NCI-H187 (cell line): ENCODE data around the gene AGR2.
"Not testable (repeated sequence)": the region's sequence is repeated elsewhere in the genome, so short reads cannot be mapped to it uniquely, and the experiment has no call there.

Experiments used
- DNase-seq, 2 experiments: peaks; one replicate each; lab custom pipeline; 2025; lab: John Stamatoyannopoulos, UW

Gene AGR2

DNA sequence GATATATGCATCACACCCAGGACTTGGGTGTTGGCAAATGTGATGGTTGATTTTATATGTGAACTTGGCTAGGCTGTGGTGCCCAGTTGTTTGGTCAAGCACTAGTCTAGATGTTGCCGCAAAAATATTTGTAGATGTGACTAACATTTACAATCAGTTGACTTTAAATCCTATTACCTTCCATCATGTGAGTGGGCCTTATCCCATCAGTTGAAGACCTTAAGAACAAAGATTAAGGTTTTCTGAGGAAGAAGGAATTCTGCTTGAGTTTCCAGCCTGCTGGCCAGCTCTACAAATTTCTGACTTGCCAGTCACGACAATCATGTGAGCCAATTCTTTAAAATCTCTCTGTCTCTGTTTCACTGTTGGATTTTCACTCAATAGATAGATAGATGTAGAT is 30.9 kb downstream of the AGR2 start:
- no peak for DNase-seq

DNA sequence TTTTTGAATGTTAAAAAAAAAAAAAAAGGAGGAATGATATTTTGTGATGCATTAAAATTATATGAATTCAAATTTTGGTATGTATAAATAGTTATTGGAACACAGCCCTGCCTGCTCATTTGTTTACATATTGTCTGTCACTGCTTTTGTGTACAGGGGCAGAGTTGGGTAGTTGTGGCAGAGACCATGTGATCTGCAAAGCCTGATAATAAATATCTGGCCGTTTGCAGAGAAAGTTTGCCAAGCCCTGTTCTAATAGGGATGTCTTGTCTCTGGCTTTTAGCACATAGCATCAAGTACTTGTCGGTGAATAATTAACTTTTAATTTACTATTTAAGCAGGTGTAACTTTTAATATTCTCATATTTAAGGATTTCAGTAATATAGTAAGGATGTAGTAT is 31.5 kb downstream of the AGR2 start:
- DNase-seq: no peak

DNA sequence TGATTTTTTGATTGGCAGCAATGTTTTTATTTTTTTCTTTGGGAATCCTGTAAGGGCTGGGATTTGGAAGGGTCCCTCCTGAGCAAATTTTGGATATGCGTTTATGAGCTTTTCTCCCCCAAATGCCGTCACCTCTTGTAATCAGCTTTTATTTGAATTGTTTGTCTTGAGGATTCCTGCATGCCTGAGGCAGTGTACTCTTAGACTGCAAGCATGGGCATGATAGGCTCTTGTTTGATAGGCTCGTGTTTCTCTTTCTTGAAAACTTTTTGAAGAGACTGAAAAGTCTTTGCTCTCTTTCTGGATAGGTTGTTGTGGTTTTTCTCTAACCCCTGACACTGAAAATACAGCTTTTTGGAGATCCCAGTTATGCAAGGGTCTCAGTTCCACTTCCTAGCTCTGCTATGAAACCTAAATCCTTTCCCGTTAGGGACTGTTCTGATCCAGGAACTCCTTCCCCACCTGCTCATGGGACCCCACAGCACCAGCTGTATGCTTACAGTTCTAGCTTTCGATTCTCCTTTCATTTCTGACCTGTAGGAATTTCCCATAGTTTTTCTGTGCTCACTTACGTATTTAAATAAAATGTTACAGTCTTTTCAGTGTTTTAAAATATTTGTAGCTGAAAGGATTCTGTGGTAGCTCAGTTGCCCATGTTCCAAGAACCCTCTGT is 34.0 kb downstream of the AGR2 start:
- no peak for DNase-seq

DNA sequence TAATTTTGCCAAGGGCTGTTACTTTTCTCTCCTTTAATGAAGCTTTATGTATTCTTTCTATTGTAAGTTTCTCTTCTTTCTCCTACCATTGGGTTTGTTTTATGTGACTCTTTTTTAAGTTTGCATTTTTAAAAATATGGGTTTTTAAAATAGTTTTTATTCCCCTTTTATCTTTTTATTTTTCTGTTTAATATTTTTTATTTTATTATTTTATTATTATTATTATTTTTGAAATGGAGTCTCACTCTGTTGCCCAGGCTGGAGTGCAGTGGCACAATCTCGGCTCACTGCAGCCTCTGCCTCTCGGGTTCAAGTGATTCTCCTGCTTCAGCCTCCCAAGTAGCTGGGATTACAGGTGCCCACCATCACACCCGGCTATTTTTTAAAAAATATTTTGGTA is 34.8 kb downstream of the AGR2 start:
- DNase-seq: not testable (repeated sequence)

DNA sequence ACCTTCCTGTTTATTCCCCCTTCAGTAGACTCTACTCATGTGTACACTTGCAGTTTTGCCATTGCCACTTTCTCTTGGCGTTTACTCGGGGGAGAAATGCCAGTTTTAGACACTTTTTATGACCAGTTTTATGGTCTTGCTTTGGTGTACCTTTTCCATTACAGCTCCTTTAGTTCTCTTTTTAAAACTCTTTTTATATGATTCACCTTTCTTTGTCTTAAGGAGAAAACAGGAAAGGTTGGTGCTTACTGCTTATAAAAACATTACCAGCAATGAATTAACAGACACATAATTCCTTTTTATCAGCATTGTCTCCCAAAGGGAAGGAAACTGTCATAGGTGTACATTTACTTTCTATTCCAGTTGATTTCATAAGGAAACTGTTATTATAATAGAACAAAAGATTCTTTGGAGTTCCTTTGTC is 39.4 kb downstream of the AGR2 start:
- DNase-seq: no peak

DNA sequence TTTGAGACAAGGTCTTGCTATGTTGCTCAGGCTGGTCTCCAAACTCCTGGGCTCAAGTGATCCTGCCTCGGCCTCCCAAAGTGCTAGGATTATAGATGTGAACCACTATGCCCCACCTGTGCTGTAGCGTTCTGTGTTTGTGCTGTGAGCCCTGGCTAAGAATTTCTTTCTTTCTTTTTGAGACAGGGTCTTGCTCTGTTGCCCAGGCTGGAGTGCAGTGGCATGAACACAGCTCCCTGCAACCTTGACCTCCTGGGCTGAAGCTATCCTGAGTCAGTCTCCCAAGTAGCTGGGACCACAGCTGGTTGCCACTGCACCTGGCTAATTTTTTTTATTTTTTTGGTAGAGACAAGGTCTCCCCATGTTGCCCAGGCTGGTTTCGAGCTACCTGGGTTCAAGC is 39.9 kb downstream of the AGR2 start:
- no peak for DNase-seq

DNA sequence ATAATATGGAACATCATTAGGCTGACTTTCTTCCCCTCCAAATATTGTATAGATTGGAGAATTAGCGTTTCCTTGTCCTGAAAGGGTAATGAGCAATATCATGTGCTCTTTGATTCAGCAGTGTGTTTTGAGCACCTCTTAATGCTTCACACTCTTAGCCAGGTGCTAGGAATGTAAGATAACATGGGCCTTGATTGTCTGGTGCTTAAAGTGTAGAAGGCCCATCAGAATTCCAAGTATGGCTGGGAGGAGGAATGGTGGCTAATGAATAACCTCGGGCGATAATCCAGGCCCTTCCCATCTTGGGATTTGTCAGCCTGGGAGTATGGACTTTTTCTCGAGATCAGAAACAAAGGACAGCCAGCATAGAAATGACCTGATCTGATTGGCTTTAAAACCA is 42.6 kb downstream of the AGR2 start:
- DNase-seq: no peak

DNA sequence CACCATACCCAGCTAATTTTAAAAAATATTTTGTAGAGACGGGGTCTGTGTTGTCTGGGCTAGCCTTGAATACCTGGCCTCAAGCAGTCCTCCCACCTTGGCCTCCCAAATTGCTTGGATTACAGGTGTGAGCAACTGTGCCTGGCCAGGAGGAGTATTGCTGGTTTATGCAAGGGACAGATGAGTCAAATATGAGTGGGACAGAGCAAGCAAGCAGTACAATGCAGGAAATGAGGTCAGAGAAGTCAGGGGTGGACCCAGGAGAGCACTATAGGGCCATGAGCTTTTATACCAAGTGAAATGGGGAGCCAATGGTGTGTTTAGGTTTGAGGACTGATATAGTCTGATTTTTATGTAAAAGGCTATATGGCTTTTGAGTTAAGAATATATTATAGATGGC is 45.0 kb downstream of the AGR2 start:
- DNase-seq: no peak

DNA sequence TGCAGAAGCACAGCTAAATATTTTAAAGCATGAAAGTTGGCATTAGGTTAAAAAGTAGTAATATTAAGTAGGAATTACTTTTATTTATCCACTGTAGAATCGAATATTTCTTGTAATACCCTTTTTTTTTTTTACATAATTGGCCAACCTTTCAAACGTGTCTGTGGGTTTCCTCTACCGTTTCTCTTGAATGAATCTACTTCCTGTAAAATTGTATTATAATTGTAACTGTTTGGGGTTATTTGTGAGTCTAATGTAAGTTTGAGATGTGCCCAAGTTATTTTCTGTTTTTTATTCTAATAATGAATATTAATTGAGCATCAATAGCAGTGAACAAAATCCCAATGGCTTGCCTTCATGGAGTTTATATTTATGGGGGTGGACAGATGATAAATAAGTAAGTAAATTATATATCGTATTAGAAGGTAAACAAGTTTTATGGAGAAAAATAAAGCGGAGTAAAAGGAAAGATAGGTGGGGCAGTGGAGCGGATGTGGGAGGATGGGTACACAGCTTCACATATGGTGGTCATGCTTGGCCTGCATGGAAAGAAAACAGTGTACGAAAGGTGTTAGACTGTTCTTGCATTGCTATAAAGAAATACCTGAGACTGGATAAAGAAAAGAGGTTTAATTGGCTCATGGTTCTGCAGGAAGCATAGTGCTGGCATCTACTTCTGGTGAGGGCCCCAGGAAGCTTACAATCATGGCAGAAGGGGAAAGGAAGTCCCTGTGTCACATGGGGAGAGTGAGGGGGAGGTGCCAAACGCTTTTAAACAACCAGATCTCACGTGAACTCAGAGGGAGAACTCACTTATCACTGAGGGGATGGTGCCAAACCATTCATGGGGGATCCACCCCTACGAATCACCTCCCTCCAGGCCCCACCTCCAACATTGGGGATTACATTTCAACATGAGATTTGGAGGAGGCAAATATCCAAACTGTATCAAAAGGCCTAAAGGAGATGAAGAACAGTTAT is 45.9 kb downstream of the AGR2 start:
- no peak for DNase-seq

DNA sequence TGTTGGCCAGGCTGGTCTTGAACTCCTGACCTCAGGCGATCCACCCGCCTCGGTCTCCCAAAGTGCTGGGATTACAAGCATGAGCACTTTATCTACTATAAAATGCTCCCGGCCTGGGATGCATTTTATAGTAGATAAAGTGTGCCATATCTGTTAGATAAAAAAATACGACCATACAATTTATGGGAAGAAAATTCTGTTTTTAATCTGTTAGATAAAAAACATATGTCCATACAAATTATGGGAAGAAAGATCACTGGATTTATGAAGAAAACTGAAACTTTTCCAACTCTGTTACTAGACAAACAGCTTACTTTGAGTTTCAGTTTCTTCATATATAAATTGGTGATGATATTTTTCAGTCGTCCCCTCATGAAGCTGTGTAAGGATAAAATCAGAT is 46.8 kb downstream of the AGR2 start:
- no peak for DNase-seq

DNA sequence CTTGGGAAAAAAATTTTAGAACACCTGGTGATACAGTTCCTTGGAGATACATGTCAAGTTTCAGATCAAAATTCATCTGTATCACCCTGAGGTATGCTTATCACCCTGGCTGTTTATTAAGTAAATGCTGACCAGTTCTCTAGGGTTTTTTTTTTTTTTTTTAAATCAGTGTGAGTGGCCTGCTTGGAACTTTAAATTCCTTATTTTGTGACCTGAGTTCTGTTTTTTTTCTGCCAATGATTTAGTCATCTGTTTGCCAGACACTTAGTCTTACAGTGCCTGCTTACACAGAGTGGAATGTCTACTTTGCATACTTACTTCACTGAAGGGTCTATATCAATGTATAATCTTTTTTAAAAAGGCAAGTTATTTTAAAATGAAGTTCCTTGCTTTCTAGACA is 49.4 kb downstream of the AGR2 start:
- DNase-seq: no peak

DNA sequence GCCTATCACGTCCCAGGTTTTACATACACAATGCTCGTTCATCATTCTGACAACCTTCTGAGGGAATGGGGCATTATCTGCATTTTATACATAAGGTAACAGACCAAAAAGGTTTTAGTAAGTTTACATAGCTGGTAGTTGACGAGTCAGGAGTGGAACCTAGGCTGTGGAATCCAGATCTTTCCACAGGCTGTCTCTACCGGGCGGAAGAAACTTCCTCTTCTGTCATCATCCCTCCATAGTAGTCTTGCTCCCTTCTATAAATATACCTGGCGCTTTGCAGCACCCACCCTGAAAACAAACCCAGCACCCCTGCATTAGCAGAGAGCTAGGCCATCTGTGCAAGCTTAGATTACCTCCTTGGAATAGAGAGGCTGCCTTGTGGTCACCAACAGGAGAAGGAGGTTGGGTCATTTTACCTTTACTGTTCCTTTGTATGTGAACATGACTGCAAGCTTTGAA is 49.9 kb downstream of the AGR2 start:
- DNase-seq: no peak

DNA sequence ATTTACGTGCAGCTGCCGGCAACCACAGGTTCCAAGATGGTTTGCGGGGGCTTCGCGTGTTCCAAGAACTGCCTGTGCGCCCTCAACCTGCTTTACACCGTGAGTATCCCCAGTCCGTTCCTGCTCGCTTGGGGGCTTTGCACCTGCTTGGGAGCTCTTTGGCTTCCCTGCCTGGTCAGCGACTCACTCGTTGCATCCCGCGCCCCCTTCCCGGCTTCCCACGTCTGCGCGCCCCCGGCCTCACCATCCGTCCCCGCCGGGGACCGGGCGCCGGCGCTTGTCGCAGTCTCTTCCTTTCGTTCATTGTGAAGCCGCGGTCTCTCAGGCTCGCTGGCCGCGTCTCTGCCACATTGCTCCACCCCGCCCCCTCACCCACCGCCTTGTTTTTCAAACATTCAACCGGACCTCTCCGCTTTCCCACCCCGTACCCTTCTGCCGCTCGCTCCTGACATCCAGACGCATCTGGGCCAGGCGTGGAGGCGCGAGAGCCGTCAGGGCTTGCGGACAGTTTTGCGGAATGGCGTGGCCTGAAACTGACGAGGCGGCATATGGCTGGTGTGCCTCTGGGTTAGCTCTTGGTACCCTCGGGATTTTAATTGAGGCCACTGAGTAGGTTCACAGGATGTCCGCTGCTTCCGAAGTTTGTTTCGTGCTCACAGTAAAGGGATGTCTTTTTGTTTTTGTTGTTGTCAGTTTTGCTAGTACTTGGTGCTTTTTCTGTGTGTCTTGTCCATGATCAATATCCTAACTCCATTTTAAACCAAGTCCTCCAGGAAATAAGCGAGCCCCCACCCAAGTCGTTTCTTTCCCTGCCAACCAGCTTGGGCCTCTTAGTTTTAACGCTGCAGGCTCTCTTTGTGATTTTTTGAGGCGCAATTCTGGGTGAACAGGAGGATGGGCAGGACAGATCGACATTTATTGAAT is 50.6 kb downstream of the AGR2 start:
- peak in 1 of 2 experiments; percentile 60 for DNase-seq

DNA sequence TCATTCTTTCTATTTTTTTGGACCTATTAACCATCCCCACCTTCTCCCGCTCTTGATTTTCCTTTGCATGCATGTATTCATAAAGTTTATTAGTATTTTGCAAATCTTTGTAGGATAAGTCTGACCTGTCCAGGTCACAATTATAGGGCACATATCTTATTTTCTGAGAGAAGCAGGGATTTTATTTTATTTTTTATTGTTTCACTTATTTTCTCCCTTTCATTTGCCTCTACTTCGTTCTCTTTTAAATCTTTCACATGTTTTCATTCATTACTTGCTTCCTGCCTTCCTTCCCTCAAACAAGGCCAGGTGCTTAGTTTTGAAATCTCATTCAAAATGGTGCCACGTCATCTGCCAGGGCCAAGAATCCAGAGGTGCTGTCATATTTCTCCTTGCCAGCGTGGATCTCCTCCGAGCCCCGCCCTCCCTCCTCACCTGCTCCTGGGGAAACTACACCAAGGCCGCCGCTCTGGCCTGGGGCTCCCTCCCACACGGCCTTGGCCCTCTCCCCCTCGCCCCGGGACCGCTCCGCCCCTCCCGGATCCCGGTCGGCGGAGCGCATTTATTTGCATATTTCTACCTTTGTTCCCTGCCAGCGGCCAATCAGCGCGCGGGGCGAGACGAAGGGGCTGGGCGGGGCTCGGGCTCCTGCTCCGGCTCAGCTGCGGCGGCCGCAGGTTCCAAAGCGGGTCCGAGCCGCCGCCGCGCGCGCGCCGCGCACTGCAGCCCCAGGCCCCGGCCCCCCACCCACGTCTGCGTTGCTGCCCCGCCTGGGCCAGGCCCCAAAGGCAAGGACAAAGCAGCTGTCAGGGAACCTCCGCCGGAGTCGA is 51.5 kb downstream of the AGR2 start, which contains the start of gene TSPAN13:
TSS of gene TSPAN13 (plus strand) at position 654 of the 830 bp plus-strand sequence. CDS start 213 bp downstream, outside the sequence.
- peak; percentile 85 to 96 for DNase-seq

DNA sequence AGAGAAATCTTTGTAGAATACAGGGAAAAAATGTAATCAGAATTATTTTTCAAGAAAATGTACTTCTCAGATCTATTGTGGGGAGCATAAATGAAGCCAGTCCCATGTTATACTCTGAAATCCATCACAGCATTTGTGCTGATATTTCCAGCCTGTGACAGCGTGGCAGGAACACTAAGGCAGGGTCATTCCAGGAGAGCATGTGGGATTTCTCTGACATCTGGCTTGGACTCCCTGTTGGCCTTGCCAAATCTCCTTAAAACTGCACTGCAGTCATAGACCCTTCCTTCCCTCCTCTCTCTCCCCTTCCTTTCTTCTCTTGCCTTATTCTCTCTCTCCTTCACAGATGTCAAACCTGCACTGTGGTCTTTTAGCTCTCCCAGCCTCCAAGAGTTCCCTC is 57.7 kb downstream of the AGR2 start:
- DNase-seq: no peak

DNA sequence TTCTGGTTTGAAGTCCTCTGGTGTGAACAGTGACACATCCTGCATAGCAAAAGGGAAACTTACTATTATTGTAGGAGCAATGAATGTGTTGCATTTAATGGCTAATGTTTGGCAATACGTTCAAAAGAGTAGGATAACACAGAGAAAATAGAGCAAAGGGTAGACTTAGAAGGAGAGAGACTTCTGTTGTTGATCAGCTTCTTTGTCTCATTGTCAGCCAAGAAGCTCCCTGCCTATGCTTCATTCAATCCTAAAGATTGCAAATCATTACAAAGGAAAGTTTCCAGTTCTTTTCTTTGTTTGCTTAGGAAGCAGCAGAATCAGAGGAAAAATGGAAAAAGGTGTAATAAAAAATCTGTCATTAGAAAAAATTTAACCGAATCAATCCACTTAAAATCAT is 59.2 kb downstream of the AGR2 start:
- no peak for DNase-seq

DNA sequence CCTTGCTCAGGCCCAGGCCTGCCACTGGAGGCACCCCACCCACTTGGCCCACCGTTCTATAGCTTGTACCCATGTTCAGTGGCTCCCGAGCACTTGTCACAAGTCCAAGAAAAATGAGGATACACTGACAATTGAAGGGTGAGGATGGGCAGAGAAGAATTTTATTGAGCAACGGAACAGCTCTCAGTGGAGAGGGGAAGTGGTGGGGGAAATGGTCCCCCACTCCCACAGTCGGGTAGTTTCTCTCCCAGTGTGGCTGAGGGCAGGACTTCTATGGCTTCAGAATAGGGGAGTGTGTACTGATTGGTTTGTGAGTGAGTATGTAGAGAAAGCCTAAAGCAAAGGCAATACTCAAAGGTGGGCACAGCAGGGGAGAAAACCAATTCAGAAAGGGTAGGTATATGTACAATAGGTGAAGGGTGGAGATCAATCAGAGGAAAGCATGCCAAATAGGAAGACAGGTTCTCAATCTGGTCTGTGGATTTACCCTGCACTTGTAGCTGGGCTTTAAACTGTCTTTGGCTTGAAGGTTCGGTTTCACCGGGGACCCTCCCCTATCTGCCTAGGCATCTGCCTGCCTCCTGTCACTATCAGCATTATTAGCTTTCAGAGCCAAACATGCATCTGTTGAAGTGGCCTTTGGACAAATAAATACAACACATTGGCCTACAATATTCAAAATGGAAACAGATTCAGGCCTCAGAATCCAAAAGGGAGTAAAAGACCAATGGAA is 60.1 kb downstream of the AGR2 start:
- DNase-seq: no peak

DNA sequence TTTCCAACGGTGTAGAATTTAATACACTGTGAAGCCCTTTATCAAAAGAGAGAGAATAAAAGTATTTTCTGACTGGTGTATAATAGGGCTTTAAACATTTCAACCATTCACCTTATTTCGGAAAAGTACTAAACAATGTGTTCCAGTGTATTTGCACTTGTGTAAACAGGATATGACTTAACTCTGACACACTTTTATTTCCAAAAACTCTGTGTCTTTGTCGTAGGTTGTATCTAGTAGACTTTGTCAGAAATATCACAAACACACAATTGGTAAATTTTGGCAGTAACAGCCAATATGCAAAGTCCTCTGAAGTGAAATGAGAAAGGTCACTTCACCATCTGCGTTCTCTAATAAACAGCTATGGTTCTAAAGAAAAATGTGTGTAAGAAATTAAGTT is 61.6 kb downstream of the AGR2 start:
- no peak for DNase-seq

DNA sequence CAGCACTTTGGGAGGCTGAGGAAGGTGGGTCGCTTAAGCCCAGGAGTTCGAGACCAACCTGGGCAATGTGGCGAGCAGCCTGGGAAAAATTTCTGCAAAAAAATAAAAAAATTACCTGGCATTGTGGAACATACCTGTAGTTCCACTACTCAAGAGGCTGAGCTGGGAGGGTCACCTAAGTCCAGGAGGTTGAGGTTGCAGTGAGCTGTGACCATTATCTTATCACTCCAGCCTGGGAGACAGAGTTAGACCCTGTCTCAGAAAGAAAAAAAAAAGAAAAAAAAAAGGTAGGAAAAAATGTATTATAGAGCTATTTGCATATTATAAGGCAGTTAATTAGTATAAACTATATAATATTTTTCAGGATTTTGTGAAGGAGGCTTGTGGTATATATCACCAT is 62.3 kb downstream of the AGR2 start:
- no peak for DNase-seq
